Suprapubic skin (tissue), 4 donors: ENCODE data around the gene VTI1A.

Source experiments
- EP300 ChIP-seq: sonication (generic); formaldehyde crosslinking; IDR thresholded peaks from one replicate; pipeline ENCODE4 v1.6.1; 2017; ENCODE audit warnings: antibody characterized with exemption
- POLR2A ChIP-seq, 2 donors: fragments of 450-650 bp; IDR thresholded peaks; one replicate each; pipeline ENCODE4 v1.6.1; 2017; ENCODE audit warnings: antibody characterized with exemption in 2 of 2, mild to moderate bottlenecking in 2 of 2, moderate library complexity in 2 of 2
- POLR2AphosphoS5 ChIP-seq, 3 donors: sonication (generic); formaldehyde crosslinking; IDR thresholded peaks; one replicate each; pipeline ENCODE4 v1.6.1; 2017; ENCODE audit warnings: antibody characterized with exemption in 3 of 3
- TF ChIP-seq, protein P1 (sequence below), 2 donors: fragments of 200-600 bp in 1 of 2; fragments of 450-650 bp in 1 of 2; sonication (generic) in 1 of 2; IDR thresholded peaks; one replicate each; pipeline ENCODE4 v1.5.1; 2016 to 2019; ENCODE audit warnings: antibody characterized with exemption in 2 of 2, mild to moderate bottlenecking in 1 of 2, moderate library complexity in 1 of 2

DNA sequence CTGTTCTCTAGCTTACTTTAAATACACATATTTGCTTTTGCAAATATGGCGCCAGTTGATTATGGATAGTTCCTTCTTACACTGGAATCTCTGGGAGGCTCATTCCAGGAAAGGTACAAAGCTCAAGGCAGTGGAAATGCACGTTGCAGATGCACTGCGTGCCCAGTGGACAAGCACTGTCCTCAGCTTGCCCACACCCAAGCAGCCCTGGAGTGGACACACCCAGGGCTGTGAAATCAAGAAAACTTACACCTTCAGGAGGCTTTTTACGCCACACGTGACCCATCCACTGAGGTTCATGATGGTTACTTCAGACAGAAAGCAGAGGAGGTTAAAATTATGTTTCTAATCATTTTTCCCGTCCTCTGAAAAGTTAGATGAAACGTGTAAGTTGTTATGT, 248.5 kb downstream of the VTI1A start:
- TF ChIP-seq, protein P1, sequence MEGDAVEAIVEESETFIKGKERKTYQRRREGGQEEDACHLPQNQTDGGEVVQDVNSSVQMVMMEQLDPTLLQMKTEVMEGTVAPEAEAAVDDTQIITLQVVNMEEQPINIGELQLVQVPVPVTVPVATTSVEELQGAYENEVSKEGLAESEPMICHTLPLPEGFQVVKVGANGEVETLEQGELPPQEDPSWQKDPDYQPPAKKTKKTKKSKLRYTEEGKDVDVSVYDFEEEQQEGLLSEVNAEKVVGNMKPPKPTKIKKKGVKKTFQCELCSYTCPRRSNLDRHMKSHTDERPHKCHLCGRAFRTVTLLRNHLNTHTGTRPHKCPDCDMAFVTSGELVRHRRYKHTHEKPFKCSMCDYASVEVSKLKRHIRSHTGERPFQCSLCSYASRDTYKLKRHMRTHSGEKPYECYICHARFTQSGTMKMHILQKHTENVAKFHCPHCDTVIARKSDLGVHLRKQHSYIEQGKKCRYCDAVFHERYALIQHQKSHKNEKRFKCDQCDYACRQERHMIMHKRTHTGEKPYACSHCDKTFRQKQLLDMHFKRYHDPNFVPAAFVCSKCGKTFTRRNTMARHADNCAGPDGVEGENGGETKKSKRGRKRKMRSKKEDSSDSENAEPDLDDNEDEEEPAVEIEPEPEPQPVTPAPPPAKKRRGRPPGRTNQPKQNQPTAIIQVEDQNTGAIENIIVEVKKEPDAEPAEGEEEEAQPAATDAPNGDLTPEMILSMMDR (IDR thresholded peaks at IDR 0.05): no peak
- no peak for TF ChIP-seq POLR2A (IDR thresholded peaks at IDR 0.05)
- TF ChIP-seq EP300: no peak
- TF ChIP-seq POLR2AphosphoS5 (IDR thresholded peaks at IDR 0.05): no peak
